Measurements from ENCODE around the gene SERINC2. TPM values are rescaled to one million over a fixed set of nuclear protein-coding genes. Genes with fewer than 3 reads are reported as not detected.

The SERINC2 gene
- total and polyA plus RNA-seq, 2 donors (not counting 1 experiment from before 2014, with no cell fraction given): 0.75 to 1.4 TPM

GRCh38 chr1:31387612-31388011 is 25.4 kb upstream of the SERINC2 start:
- H3K4me3 Mint-ChIP-seq: no peak overlapping the region
- Histone ChIP-seq H2AFZ (ENCODE audit: insufficient read depth, low read depth, low read length, poor library complexity, severe bottlenecking) (no peak overlapping the region), H4K20me1 (ENCODE audit: control insufficient read depth, insufficient read depth, low read length, poor library complexity, severe bottlenecking) (no peaks in the 10 kb centered on the region), H3K9me3 (ENCODE audit: control extremely low read depth in 1 of 3, control insufficient read depth in 2 of 3, insufficient read depth in 1 of 3, low read length in 2 of 3) (no peaks in the 10 kb centered on the region), H3K79me2 (ENCODE audit: control insufficient read depth, insufficient read depth, low read length) (no peaks in the 10 kb centered on the region), H3K4me3 (ENCODE audit: control extremely low read depth in 1 of 5, extremely low read depth in 1 of 5, insufficient read depth in 1 of 5, low read depth in 2 of 5, low read length in 4 of 5) (no peak overlapping the region), H3K27me3 (replicated peaks in 1 of 4; ENCODE audit: control extremely low read depth in 1 of 4, control insufficient read depth in 3 of 4, insufficient read depth in 4 of 4, low read length in 3 of 4) (peaks cover 0 to 9% (median 2%) of the 10 kb centered on the region in 4 experiments), H3K9ac (ENCODE audit: low read length) (no peak overlapping the region), H3K27ac (ENCODE audit: low read length in 2 of 2) (no peak overlapping the region), H3K4me2 (replicated peaks; ENCODE audit: low read depth, low read length, poor library complexity, severe bottlenecking) (no peak overlapping the region), H3K4me1 (ENCODE audit: control insufficient read depth in 2 of 2, insufficient read depth in 2 of 2, low read length in 2 of 2) (no peaks in the 10 kb centered on the region), H3K36me3 (replicated peaks in 1 of 2; ENCODE audit: control extremely low read depth in 1 of 2, control insufficient read depth in 1 of 2, extremely low read depth in 1 of 2, insufficient read depth in 2 of 2, low read length in 1 of 2) (no peaks in the 10 kb centered on the region)
- H3K27ac Mint-ChIP-seq: no peak overlapping the region
- TF ChIP-seq CTCF (IDR thresholded peaks at IDR 0.05) (no peak), EZH2 (IDR thresholded peaks at IDR 0.05; ENCODE audit: borderline replicate concordance, insufficient read depth, low read depth, low read length, poor library complexity, severe bottlenecking) (no peak)
- intact Hi-C loops (cut with micrococcal nuclease): no loop called here
- POLR2A ChIA-PET: no interaction called here
- DNase-seq (no peak), ATAC-seq (ENCODE audit: low read depth) (no peak)
- CTCF ChIA-PET: no interaction called here
- WGBS (ENCODE audit: insufficient coverage): 81% methylated on average over 10 of the region's 10 CpGs
- no peaks in the 10 kb centered on the region for H3K9me3 Mint-ChIP-seq (ENCODE audit: insufficient read depth)
- H3K27me3 Mint-ChIP-seq: peaks cover 25% of the 10 kb centered on the region
- H3K4me1 Mint-ChIP-seq: no peaks in the 10 kb centered on the region

DNA sequence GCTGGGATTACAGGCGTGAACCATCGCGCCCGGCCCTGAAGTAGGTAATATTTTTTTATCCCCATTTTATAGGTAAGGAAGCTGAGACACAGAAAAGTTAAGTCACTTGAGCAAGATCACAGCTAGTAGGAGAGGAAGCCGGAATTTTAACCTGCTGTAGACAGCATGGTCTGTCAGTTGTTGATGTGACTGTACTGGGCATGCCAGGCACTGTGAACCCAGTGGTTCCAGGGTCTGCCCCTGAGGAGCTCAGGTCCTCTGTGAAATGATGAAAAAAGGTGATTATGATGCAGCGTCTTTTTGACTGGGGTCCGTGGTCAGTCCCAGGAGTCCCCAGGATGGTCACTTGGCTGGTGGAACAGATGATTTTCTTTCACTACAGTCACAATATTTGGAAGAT is 23.4 kb upstream of the SERINC2 start:
- Mint-ChIP-seq H3K4me3 (no peak overlapping the region), H3K27ac (no peak overlapping the region), H3K4me1 (peaks cover 5% of the 10 kb centered on the region), H3K9me3 (ENCODE audit: insufficient read depth) (no peaks in the 10 kb centered on the region), H3K27me3 (peaks cover 15% of the 10 kb centered on the region)
- no peaks in the 10 kb centered on the region for H3K27me3 ChIP-seq (replicated peaks in 1 of 4; ENCODE audit: control extremely low read depth in 1 of 4, control insufficient read depth in 3 of 4, insufficient read depth in 4 of 4, low read length in 3 of 4)
- no peak overlapping the region for H3K9ac ChIP-seq (ENCODE audit: low read length)
- TF ChIP-seq CTCF (IDR thresholded peaks at IDR 0.05) (no peak), EZH2 (IDR thresholded peaks at IDR 0.05; ENCODE audit: borderline replicate concordance, insufficient read depth, low read depth, low read length, poor library complexity, severe bottlenecking) (no peak)
- H3K9me3 ChIP-seq (ENCODE audit: control extremely low read depth in 1 of 3, control insufficient read depth in 2 of 3, insufficient read depth in 1 of 3, low read length in 2 of 3): no peaks in the 10 kb centered on the region
- ATAC-seq (ENCODE audit: low read depth) (no peak), DNase-seq (no peak)
- CTCF ChIA-PET: interaction anchor here (0.6 to 0.8 kb wide), 2 partner anchors 19 to 159 kb away, joined by 3 to 6 read pairs; no protein-coding TSS in a partner anchor
- H3K36me3 ChIP-seq (replicated peaks in 1 of 2; ENCODE audit: control extremely low read depth in 1 of 2, control insufficient read depth in 1 of 2, extremely low read depth in 1 of 2, insufficient read depth in 2 of 2, low read length in 1 of 2): no peaks in the 10 kb centered on the region
- intact Hi-C loops (cut with micrococcal nuclease): no loop called here
- no peaks in the 10 kb centered on the region for H4K20me1 ChIP-seq (ENCODE audit: control insufficient read depth, insufficient read depth, low read length, poor library complexity, severe bottlenecking)
- peaks cover 5 to 8% of the 10 kb centered on the region in 2 donors for H3K4me1 ChIP-seq (ENCODE audit: control insufficient read depth in 2 of 2, insufficient read depth in 2 of 2, low read length in 2 of 2)
- WGBS (ENCODE audit: insufficient coverage): 100% methylated on average over 1 of the region's 7 CpGs
- no peak overlapping the region for H3K27ac ChIP-seq (ENCODE audit: low read length in 2 of 2)
- POLR2A ChIA-PET: no interaction called here
- no peak overlapping the region for H2AFZ ChIP-seq (ENCODE audit: insufficient read depth, low read depth, low read length, poor library complexity, severe bottlenecking)
- no peaks in the 10 kb centered on the region for H3K79me2 ChIP-seq (ENCODE audit: control insufficient read depth, insufficient read depth, low read length)
- H3K4me3 ChIP-seq (ENCODE audit: control extremely low read depth in 1 of 5, extremely low read depth in 1 of 5, insufficient read depth in 1 of 5, low read depth in 2 of 5, low read length in 4 of 5): no peak overlapping the region
- no peak overlapping the region for H3K4me2 ChIP-seq (replicated peaks; ENCODE audit: low read depth, low read length, poor library complexity, severe bottlenecking)
